ENCODE data around the gene INO80.
"Not testable (repeated sequence)": the region's sequence is repeated elsewhere in the genome, so short reads cannot be mapped to it uniquely, and the experiment has no call there.

DNA sequence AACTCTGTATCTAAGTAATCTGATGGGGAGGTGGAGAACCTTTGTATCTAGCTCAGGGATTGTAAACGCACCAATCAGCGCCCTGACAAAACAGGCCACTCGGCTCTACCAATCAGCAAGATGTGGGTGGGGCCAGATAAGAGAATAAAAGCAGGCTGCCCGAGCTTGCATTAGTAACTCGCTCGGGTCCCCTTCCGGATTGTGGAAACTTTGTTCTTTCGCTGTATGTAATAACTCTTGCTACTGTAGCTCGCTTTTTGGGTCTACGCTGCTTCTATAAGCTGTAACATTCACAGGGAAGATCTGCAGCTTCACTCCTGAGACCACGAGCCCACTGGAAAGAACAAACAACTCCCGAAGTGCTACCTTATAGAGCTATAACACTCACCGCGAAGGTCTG is 153.8 kb downstream of the INO80 start:
- TF ChIP-seq, protein P1, sequence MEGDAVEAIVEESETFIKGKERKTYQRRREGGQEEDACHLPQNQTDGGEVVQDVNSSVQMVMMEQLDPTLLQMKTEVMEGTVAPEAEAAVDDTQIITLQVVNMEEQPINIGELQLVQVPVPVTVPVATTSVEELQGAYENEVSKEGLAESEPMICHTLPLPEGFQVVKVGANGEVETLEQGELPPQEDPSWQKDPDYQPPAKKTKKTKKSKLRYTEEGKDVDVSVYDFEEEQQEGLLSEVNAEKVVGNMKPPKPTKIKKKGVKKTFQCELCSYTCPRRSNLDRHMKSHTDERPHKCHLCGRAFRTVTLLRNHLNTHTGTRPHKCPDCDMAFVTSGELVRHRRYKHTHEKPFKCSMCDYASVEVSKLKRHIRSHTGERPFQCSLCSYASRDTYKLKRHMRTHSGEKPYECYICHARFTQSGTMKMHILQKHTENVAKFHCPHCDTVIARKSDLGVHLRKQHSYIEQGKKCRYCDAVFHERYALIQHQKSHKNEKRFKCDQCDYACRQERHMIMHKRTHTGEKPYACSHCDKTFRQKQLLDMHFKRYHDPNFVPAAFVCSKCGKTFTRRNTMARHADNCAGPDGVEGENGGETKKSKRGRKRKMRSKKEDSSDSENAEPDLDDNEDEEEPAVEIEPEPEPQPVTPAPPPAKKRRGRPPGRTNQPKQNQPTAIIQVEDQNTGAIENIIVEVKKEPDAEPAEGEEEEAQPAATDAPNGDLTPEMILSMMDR (conservative IDR thresholded peaks at IDR 0.05; ENCODE audit: low read depth, low read length), result not testable (repeated sequence)
- not testable (repeated sequence) for TF ChIP-seq EZH2 (IDR thresholded peaks at IDR 0.05; ENCODE audit: low read length, unreplicated experiment)
